ENCODE results near the gene MTX3.

The MTX3 gene

GRCh38 chr5:79932510-79933504 is 58.3 kb downstream of the MTX3 start:
- no peak for DNase-seq

- DNase-seq = no peak
These were observed 59.2 kb downstream of the MTX3 start for GRCh38 chr5:79931866-79932265.

GRCh38 chr5:79931409-79931808 is 59.7 kb downstream of the MTX3 start:
- no peak for DNase-seq

DNA sequence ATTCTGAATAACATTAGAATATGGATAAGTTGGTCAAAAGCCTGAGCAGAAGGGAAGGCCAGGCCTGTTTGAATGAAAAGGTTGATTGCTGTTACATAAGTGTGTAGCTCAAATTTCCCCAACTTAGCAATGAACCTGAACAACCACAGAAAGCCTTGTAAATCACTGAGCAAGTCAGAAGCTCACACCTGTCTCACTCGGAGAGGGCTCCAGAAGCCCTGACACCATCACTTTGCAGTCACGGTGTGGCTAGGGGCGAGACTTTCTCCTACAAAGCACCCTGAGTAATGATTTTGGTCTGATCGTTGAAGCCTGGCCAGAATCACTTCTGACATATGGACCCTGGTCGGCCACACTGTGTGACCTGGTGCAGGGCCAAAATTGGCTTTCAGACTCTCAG is 62.0 kb downstream of the MTX3 start:
- DNase-seq = no peak

All from activated CD4-positive, alpha-beta T cell treated with anti-CD3 and anti-CD28 coated beads for 48 hours (primary cell).